ENCODE data around the gene TRIML1. TPM values are rescaled to one million over a fixed set of nuclear protein-coding genes. Genes with fewer than 3 reads are reported as not detected.

The TRIML1 gene, protein sequence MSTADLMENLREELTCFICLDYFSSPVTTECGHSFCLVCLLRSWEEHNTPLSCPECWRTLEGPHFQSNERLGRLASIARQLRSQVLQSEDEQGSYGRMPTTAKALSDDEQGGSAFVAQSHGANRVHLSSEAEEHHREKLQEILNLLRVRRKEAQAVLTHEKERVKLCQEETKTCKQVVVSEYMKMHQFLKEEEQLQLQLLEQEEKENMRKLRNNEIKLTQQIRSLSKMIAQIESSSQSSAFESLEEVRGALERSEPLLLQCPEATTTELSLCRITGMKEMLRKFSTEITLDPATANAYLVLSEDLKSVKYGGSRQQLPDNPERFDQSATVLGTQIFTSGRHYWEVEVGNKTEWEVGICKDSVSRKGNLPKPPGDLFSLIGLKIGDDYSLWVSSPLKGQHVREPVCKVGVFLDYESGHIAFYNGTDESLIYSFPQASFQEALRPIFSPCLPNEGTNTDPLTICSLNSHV
- not detected for total RNA-seq

DNA sequence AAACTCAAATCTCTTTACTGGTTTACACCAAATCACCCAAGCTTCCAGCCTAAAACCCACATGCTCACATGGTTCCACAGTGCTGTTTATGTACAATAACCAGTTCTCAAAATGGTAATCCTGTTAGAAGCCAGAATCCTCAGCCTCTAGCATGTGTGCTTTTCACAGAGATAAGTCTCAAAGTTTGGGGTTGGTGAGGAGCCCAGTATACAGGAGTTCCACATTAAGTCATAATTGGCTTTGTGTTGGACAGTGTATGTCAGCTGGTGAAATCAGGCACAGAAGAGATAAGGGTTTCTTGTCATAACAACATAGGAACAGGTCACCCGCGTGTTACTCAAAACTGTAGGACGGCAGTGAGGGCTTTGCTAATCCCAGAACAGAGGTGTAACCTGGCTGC is at the start of gene TRIML1:
Gene TRIML1 (plus strand): TSS at position 301 of the 400 bp plus-strand sequence. CDS start 118 bp downstream, outside the sequence.
- no peaks in the 10 kb centered on the region for H3K27me3 ChIP-seq
- no peak within 1 kb of the TSS for H3K4me3 ChIP-seq
- intact Hi-C loops (cut with DNase I): no loop called here
- H3K27ac ChIP-seq: no peak within 1 kb of the TSS
- H3K4me1 ChIP-seq: no peaks in the 10 kb centered on the region
- no peak for TF ChIP-seq POLR2A (IDR thresholded peaks at IDR 0.05)
- no peaks in the 10 kb centered on the region for H3K9me3 ChIP-seq
- H3K36me3 ChIP-seq: no peaks in the 10 kb centered on the region
- DNase-seq (ENCODE audit: extremely low spot score in 2 of 2): no peak

DNA sequence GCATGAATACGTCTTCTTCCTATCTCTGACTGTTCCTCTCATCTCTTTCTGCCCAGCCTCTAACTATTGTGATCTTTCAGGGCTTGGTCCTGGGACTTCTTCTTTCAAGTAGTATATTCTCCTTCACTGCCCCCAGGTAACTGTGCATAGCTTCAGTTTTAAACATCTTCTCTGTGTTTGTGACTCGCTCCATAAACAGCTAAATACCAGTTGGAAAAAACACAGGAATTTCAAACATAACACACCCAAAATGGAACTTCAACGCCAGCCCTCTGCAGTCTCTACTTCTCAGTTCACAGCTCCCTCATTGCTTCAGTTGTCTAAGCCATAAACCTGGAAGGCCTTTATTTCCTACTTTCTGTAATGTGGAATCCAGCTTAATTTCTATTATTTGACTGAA is 46.4 kb upstream of the TRIML1 start:
- intact Hi-C loops (cut with DNase I): no loop called here
- TF ChIP-seq POLR2A (IDR thresholded peaks at IDR 0.05): no peak
- TF ChIP-seq, protein P1, sequence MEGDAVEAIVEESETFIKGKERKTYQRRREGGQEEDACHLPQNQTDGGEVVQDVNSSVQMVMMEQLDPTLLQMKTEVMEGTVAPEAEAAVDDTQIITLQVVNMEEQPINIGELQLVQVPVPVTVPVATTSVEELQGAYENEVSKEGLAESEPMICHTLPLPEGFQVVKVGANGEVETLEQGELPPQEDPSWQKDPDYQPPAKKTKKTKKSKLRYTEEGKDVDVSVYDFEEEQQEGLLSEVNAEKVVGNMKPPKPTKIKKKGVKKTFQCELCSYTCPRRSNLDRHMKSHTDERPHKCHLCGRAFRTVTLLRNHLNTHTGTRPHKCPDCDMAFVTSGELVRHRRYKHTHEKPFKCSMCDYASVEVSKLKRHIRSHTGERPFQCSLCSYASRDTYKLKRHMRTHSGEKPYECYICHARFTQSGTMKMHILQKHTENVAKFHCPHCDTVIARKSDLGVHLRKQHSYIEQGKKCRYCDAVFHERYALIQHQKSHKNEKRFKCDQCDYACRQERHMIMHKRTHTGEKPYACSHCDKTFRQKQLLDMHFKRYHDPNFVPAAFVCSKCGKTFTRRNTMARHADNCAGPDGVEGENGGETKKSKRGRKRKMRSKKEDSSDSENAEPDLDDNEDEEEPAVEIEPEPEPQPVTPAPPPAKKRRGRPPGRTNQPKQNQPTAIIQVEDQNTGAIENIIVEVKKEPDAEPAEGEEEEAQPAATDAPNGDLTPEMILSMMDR (IDR thresholded peaks at IDR 0.05): no peak
- no peaks in the 10 kb centered on the region for H3K9me3 ChIP-seq

DNA sequence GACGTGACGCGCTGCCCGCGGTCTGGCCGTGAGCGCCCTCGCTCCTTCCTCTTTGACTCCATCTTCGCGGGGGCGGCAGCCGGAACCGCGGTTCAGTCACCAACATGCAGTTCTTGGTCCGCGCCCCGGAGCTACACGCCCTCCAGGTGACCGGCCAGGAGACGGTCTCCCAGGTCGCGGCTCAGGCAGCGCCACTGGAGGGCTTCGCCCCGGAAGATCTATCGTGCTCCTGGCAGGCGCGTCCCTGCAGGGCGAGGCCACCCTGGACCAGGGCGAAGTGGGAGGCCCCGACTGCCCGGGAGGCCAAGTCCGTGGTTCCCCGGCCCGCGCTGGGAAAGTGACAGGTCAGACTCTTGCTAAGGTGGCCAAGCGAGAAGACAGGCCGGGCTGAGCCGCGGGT is 32.8 kb upstream of the TRIML1 start:
- Histone ChIP-seq H3K4me3 (no peak overlapping the region), H3K4me1 (no peaks in the 10 kb centered on the region), H3K9me3 (no peaks in the 10 kb centered on the region), H3K36me3 (no peaks in the 10 kb centered on the region), H3K27ac (no peak overlapping the region), H3K27me3 (no peaks in the 10 kb centered on the region)
- intact Hi-C loops (cut with DNase I): no loop called here
- TF ChIP-seq POLR2AphosphoS5 (IDR thresholded peaks at IDR 0.05; ENCODE audit: insufficient read depth in 1 of 2, low read depth in 1 of 2): no peak
- TF ChIP-seq, protein P1 (IDR thresholded peaks at IDR 0.05): no peak
- no peak for TF ChIP-seq POLR2A (IDR thresholded peaks at IDR 0.05)
- DNase-seq (ENCODE audit: extremely low spot score in 2 of 2): no peak

More for the DNA sequence above, 46.4 kb upstream of the TRIML1 start:
- H3K27me3 ChIP-seq: no peaks in the 10 kb centered on the region
- no peaks in the 10 kb centered on the region for H3K4me1 ChIP-seq
- H3K27ac ChIP-seq: no peak overlapping the region
- no peak overlapping the region for H3K4me3 ChIP-seq
- H3K36me3 ChIP-seq: no peaks in the 10 kb centered on the region
- no peak for DNase-seq (ENCODE audit: extremely low spot score in 2 of 2)

DNA sequence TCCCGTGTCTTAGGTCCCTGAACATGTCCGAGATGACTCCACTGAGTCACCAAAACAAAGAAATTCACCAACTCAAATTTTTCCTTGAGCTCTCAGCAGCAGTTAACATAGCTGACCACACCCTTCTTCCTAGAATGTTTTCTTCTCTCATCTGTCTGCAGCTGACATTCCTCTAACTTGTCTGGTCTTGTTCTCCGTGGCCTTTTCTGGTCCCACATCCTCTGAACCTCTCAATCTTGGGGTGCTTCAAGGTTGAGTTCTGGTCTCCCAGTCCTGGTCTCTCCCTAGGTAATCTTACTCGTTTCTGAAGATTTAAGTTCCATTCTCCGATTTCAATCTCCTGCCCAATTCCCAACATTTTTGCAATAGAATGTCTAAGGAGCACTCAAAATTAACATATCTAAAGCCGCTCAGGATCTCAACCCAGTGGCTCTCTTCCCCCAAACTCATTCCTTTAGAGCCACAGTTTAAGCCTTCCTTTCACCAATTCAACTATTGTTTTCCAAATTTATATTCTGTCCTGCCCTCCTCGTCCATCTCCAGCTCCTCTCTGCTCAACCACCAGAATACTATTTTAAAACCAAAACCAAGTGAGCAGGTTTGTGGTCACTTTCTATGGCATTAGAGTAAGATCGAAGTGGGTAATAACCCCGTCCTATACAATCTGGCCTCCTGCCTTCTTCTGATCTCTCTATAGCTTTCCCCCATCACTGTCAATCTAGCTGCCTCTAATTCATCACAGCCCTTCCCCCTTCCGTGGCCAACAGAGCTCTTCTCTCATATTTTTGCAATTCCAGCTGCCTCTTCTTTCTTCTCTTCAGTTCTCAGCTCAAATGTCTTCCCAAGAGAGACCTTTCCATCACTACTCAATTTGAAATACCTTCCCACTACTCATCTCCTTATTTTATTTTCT is 31.1 kb upstream of the TRIML1 start:
- DNase-seq (ENCODE audit: extremely low spot score in 2 of 2): peak in 1 of 2 donors; percentile 13
- no peaks in the 10 kb centered on the region for H3K36me3 ChIP-seq
- TF ChIP-seq POLR2A (IDR thresholded peaks at IDR 0.05): no peak
- TF ChIP-seq POLR2AphosphoS5 (IDR thresholded peaks at IDR 0.05; ENCODE audit: insufficient read depth in 1 of 2, low read depth in 1 of 2): no peak
- TF ChIP-seq, protein P1 (IDR thresholded peaks at IDR 0.05): no peak
- H3K9me3 ChIP-seq: no peaks in the 10 kb centered on the region
- no peaks in the 10 kb centered on the region for H3K27me3 ChIP-seq
- intact Hi-C loops (cut with DNase I): no loop called here
- H3K27ac ChIP-seq: no peak overlapping the region
- no peak overlapping the region for H3K4me3 ChIP-seq
- no peaks in the 10 kb centered on the region for H3K4me1 ChIP-seq

DNA sequence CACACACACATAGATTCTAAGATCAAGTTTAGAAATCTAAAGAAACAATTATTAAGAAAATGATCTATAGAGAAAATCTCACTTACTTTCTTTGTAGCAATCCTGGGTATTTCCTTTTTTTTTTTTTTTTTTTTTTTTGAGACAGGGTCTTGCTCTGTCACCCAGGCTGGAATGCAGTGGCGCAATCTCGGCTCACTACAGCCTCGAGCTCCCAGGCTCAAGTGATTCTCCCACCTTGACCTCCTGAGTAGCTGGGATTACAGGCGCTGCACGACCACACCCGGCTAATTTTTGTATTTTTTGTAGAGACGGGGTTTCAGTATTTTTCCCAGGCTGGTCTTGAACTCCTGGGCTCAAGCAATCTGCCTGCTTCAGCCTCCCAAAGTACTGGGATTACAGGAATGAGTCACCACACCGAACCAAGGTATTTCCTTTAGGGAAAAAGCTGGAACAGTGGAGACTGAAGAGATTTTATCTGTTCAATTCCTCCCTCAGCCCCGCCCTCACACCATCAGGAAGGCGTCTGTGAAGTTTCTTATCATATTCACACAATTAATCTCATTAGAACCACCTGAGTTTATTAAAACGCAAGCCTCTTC is 30.0 kb upstream of the TRIML1 start, which contains the start of gene TRIML2:
Gene TRIML2 (minus strand): TSS at position 447 of the 599 bp plus-strand sequence. CDS start 4,235 bp downstream, outside the sequence.
- intact Hi-C loops (cut with DNase I): no loop called here

More for the DNA sequence above, 30.0 kb upstream of the TRIML1 start, which contains the start of gene TRIML2:
- no peaks in the 10 kb centered on the region for H3K9me3 ChIP-seq
- H3K27ac ChIP-seq: no peak within 1 kb of the TSS
- DNase-seq (ENCODE audit: extremely low spot score in 2 of 2): no peak
- H3K27me3 ChIP-seq: no peaks in the 10 kb centered on the region
- H3K36me3 ChIP-seq: no peaks in the 10 kb centered on the region
- no peak within 1 kb of the TSS for H3K4me3 ChIP-seq
- H3K4me1 ChIP-seq: no peaks in the 10 kb centered on the region
- TF ChIP-seq POLR2AphosphoS5 (IDR thresholded peaks at IDR 0.05; ENCODE audit: insufficient read depth in 1 of 2, low read depth in 1 of 2) (no peak), POLR2A (IDR thresholded peaks at IDR 0.05) (no peak)
- TF ChIP-seq, protein P1 (IDR thresholded peaks at IDR 0.05): no peak
